GM23338 (cell line): Measurements from ENCODE around the gene TBC1D5. TPM values are rescaled to one million over a fixed set of nuclear protein-coding genes. Genes with fewer than 3 reads are reported as not detected.
"Not testable (repeated sequence)": the region's sequence is repeated elsewhere in the genome, so short reads cannot be mapped to it uniquely, and the experiment has no call there.

ENCODE experiments used
- ATAC-seq: fragments of 200-7000 bp; cut with Tn5 transposase; 3 replicates; pipeline ENCODE4 v1.9.1; 2020
- DNase-seq: peaks from one replicate; pipeline ENCODE4 v3.0.0-alpha.2; 2015; ENCODE audit warnings: low spot score
- H2AFZ ChIP-seq: fragments of 200-600 bp; sonication (generic); 2 replicates; pipeline ENCODE4 v1.8.0; 2016; ENCODE audit warnings: antibody characterized with exemption, mild to moderate bottlenecking, moderate library complexity
- H3F3A ChIP-seq: fragments of 200-600 bp; sonication (generic); replicated peaks from 2 replicates; pipeline ENCODE4 v1.8.0; 2017; ENCODE audit warnings: antibody characterized with exemption, mixed run types, low read depth
- H3K27ac ChIP-seq: fragments of 200-600 bp; sonication (generic); 2 replicates; pipeline ENCODE4 v1.6.1; 2016; ENCODE audit warnings: low read depth
- H3K27me3 ChIP-seq: fragments of 200-600 bp; sonication (generic); 2 replicates; pipeline ENCODE4 v1.8.0; 2016; ENCODE audit warnings: mild to moderate bottlenecking, mixed run types, moderate library complexity; ENCODE audit not compliant: insufficient read depth
- H3K36me3 ChIP-seq: fragments of 200-600 bp; sonication (generic); 2 replicates; pipeline ENCODE4 v1.8.0; 2016; ENCODE audit warnings: mild to moderate bottlenecking; ENCODE audit not compliant: insufficient read depth
- H3K4me1 ChIP-seq: fragments of 200-600 bp; sonication (generic); 2 replicates; pipeline ENCODE4 v1.8.0; 2016; ENCODE audit warnings: mild to moderate bottlenecking, moderate library complexity; ENCODE audit not compliant: insufficient read depth
- H3K4me2 ChIP-seq: fragments of 200-600 bp; sonication (generic); 2 replicates; pipeline ENCODE4 v1.7.1; 2017; ENCODE audit warnings: mixed run types
- H3K4me3 ChIP-seq: fragments of 200-600 bp; sonication (generic); 2 replicates; pipeline ENCODE4 v1.6.1; 2016; ENCODE audit warnings: mixed run types
- H3K79me2 ChIP-seq: fragments of 200-600 bp; sonication (generic); replicated peaks from 2 replicates; pipeline ENCODE4 v1.8.0; 2017; ENCODE audit warnings: mild to moderate bottlenecking; ENCODE audit not compliant: insufficient read depth
- H3K9me2 ChIP-seq: fragments of 200-600 bp; sonication (generic); 2 replicates; pipeline ENCODE4 v1.8.0; 2017; ENCODE audit not compliant: insufficient read depth
- H4K20me1 ChIP-seq: fragments of 200-600 bp; sonication (generic); replicated peaks from 2 replicates; pipeline ENCODE4 v1.8.0; 2017; ENCODE audit warnings: mild to moderate bottlenecking; ENCODE audit not compliant: insufficient read depth
- H3K27ac Mint-ChIP-seq: 2 replicates; pipeline ENCODE4 v1.8.0; 2020; ENCODE audit warnings: inconsistent platforms, mild to moderate bottlenecking, moderate library complexity, mixed read lengths
- H3K27me3 Mint-ChIP-seq: 3 replicates; pipeline ENCODE4 v1.8.0; 2022; ENCODE audit warnings: low read depth, mild to moderate bottlenecking, moderate library complexity, mixed read lengths, inconsistent platforms; ENCODE audit not compliant: insufficient read depth, poor library complexity
- H3K36me3 Mint-ChIP-seq: 3 replicates; pipeline ENCODE4 v1.8.0; 2021; ENCODE audit warnings: low read depth, mild to moderate bottlenecking, inconsistent platforms, moderate library complexity, mixed read lengths
- H3K4me1 Mint-ChIP-seq: 3 replicates; pipeline ENCODE4 v1.8.0; 2020; ENCODE audit warnings: mild to moderate bottlenecking, inconsistent platforms, mixed read lengths
- H3K4me3 Mint-ChIP-seq: 3 replicates; pipeline ENCODE4 v1.8.0; 2021; ENCODE audit warnings: moderate library complexity, mild to moderate bottlenecking, inconsistent platforms, mixed read lengths
- H3K9me3 Mint-ChIP-seq: 3 replicates; pipeline ENCODE4 v1.8.0; 2020; ENCODE audit warnings: moderate library complexity, mild to moderate bottlenecking, inconsistent platforms, mixed read lengths
- CTCF ChIP-seq, 2 experiments: fragments of 200-600 bp in 1 of 2; sonication (generic) in 1 of 2; conservative IDR thresholded peaks; 2 replicates each; pipeline versions ENCODE4 v1.5.1 to v1.6.1; 2016 to 2017; ENCODE audit warnings: antibody characterized with exemption in 2 of 2, low read depth in 2 of 2, mild to moderate bottlenecking in 2 of 2, moderate library complexity in 1 of 2
- ETS1 ChIP-seq: IDR thresholded peaks from 2 replicates; pipeline ENCODE4 v1.6.1; 2016; ENCODE audit warnings: antibody characterized with exemption
- EZH2 ChIP-seq: fragments of 200-600 bp; sonication (generic); IDR thresholded peaks from one replicate; pipeline ENCODE4 v1.8.0; 2017; ENCODE audit warnings: antibody characterized with exemption, mild to moderate bottlenecking, low read depth; ENCODE audit not compliant: unreplicated experiment
- EZH2phosphoT487 ChIP-seq: fragments of 200-600 bp; sonication (generic); IDR thresholded peaks from one replicate; pipeline ENCODE4 v1.8.1; 2018; ENCODE audit warnings: antibody characterized with exemption; ENCODE audit not compliant: unreplicated experiment
- JUNB ChIP-seq: IDR thresholded peaks from one replicate; pipeline ENCODE4 v1.6.1; 2016; ENCODE audit warnings: antibody characterized with exemption; ENCODE audit not compliant: unreplicated experiment
- POLR2AphosphoS5 ChIP-seq: IDR thresholded peaks from 2 replicates; pipeline ENCODE4 v1.6.1; 2016; ENCODE audit warnings: antibody characterized with exemption, low read depth
- STAT1 ChIP-seq: IDR thresholded peaks from one replicate; pipeline ENCODE4 v1.6.1; 2016; ENCODE audit warnings: antibody characterized with exemption; ENCODE audit not compliant: unreplicated experiment
- ZNF114 ChIP-seq: fragments of 250-450 bp; sonication (Bioruptor Pico); IDR thresholded peaks from 2 replicates; pipeline ENCODE4 v1.5.0; 2020; ENCODE audit warnings: mild to moderate bottlenecking, moderate library complexity
- ZNF462 ChIP-seq: fragments of 250-450 bp; sonication (Bioruptor Pico); IDR thresholded peaks from 2 replicates; pipeline ENCODE4 v1.5.0; 2020; ENCODE audit warnings: mild to moderate bottlenecking, moderate library complexity
- polyA plus RNA-seq: library from polyadenylated mRNA; unstranded; fragments of >200 nt; fragmentation: Nextera tagmentation; extraction: Ambion mirVana; gene quantifications from 2 replicates; pipeline ENCODE4 v1.2.1, GENCODE V29; 2016
- total RNA-seq: library from RNA; depleted of rRNA; stranded (reverse); fragments of >200 nt; shearing (Covaris generic); gene quantifications from 2 replicates; pipeline ENCODE4 v1.2.3, GENCODE V29; 2014

The TBC1D5 gene
- total and polyA plus RNA-seq, 2 experiments from 2014 or later = 21.8 to 48.1 TPM

GRCh38 chr3:17707813-17708543 is 34.5 kb downstream of the TBC1D5 start:
- H3K4me3 ChIP-seq = no peak overlapping the region
- ATAC-seq (no peak), DNase-seq (no peak)
- no peaks in the 10 kb centered on the region for H3F3A ChIP-seq
- no peaks in the 10 kb centered on the region for H3K9me2 ChIP-seq
- H4K20me1 ChIP-seq = no peaks in the 10 kb centered on the region
- Mint-ChIP-seq H3K4me1 (no peaks in the 10 kb centered on the region), H3K9me3 (peaks cover 11% of the 10 kb centered on the region), H3K27ac (no peak overlapping the region), H3K36me3 (peaks cover 11% of the 10 kb centered on the region), H3K27me3 (no peaks in the 10 kb centered on the region), H3K4me3 (no peak overlapping the region)
- H3K79me2 ChIP-seq = no peaks in the 10 kb centered on the region
- no peak overlapping the region for H3K27ac ChIP-seq
- no peak overlapping the region for H3K4me2 ChIP-seq
- no peaks in the 10 kb centered on the region for H3K36me3 ChIP-seq
- no peak overlapping the region for H2AFZ ChIP-seq
- TF ChIP-seq JUNB = no peak
- no peak for TF ChIP-seq CTCF (conservative IDR thresholded peaks at IDR 0.05; ENCODE audit: low read depth in 2 of 2)
- no peak for TF ChIP-seq ETS1
- no peak for TF ChIP-seq ZNF462
- no peak for TF ChIP-seq STAT1
- TF ChIP-seq POLR2AphosphoS5 = no peak
- TF ChIP-seq EZH2 = no peak
- TF ChIP-seq EZH2phosphoT487 = no peak
- TF ChIP-seq ZNF114 (CRISPR knock-in tag) = no peak
- H3K4me1 ChIP-seq = no peaks in the 10 kb centered on the region
- H3K27me3 ChIP-seq = no peaks in the 10 kb centered on the region

GRCh38 chr3:17705991-17706390 is 36.4 kb downstream of the TBC1D5 start:
- not testable (repeated sequence) for H3F3A ChIP-seq, H3K4me1 ChIP-seq, H3K4me3 ChIP-seq, H3K36me3 ChIP-seq, ATAC-seq, H2AFZ ChIP-seq, H3K4me3 Mint-ChIP-seq, H3K27me3 Mint-ChIP-seq, H3K4me2 ChIP-seq, H3K9me2 ChIP-seq, H3K27me3 ChIP-seq, DNase-seq, H3K27ac Mint-ChIP-seq, H3K79me2 ChIP-seq, H4K20me1 ChIP-seq, H3K27ac ChIP-seq, H3K4me1 Mint-ChIP-seq
- peaks cover 11% of the 10 kb centered on the region for H3K9me3 Mint-ChIP-seq
- H3K36me3 Mint-ChIP-seq = peaks cover 11% of the 10 kb centered on the region
